ENCODE results near the gene PROSER3. TPM values are rescaled to one million over a fixed set of nuclear protein-coding genes. Genes with fewer than 3 reads are reported as not detected.

Gene PROSER3
- total and polyA plus RNA-seq, 2 experiments from 2014 or later = 21.8 to 28.0 TPM

DNA sequence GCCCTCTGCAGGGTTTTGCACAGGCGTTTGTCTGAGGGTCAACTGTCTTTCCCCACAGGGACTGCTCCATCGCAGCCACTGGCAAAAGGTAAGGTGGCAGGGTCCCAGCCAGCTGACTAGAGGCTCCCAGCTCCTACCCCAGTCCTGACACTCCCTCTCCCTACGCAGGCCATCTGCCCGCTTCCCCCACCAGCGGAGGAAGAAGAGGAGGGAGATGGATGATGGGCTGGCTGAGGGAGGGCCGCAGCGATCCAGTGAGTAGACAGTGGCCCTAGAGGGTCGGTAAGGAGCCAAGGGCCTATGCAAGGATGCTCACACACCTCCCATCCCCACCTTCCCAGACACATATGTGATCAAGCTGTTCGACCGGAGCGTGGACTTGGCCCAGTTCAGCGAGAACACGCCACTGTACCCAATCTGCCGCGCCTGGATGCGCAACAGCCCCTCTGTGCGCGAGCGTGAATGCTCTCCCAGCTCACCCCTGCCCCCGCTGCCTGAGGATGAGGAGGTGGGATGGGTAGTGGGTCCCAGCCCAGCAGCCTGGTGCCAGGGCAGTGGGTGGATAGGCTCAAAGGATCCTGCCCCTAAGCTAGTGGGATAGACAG, 5.1 kb upstream of the PROSER3 start:
- Histone ChIP-seq H3K27me3 (ENCODE audit: insufficient read depth) (peaks cover 28% of the 10 kb centered on the region), H3F3A (replicated peaks; ENCODE audit: low read depth) (0 out of 2 replicates have a peak, but pooled peaks cover 6% of the 10 kb centered on the region), H2AFZ (no peak overlapping the region), H4K20me1 (replicated peaks; ENCODE audit: insufficient read depth) (no peaks in the 10 kb centered on the region), H3K4me1 (ENCODE audit: insufficient read depth) (peaks cover 10% of the 10 kb centered on the region), H3K27ac (ENCODE audit: low read depth) (no peak overlapping the region), H3K79me2 (replicated peaks; ENCODE audit: insufficient read depth) (no peaks in the 10 kb centered on the region), H3K4me3 (no peak overlapping the region), H3K9me2 (ENCODE audit: insufficient read depth) (no peaks in the 10 kb centered on the region), H3K36me3 (ENCODE audit: insufficient read depth) (no peaks in the 10 kb centered on the region), H3K4me2 (no peak overlapping the region)
- no peak overlapping the region for H3K27ac Mint-ChIP-seq
- DNase-seq (ENCODE audit: low spot score) = no peak
- no peak for ATAC-seq
- TF ChIP-seq EZH2phosphoT487 (IDR thresholded peaks at IDR 0.05; ENCODE audit: unreplicated experiment) = no peak
- no peak for TF ChIP-seq NANOG (IDR thresholded peaks at IDR 0.05; ENCODE audit: borderline replicate concordance)
- TF ChIP-seq POLR2AphosphoS5 (IDR thresholded peaks at IDR 0.05; ENCODE audit: low read depth) = no peak
- TF ChIP-seq JUNB (IDR thresholded peaks at IDR 0.05; ENCODE audit: unreplicated experiment) = no peak
- TF ChIP-seq, protein P1, sequence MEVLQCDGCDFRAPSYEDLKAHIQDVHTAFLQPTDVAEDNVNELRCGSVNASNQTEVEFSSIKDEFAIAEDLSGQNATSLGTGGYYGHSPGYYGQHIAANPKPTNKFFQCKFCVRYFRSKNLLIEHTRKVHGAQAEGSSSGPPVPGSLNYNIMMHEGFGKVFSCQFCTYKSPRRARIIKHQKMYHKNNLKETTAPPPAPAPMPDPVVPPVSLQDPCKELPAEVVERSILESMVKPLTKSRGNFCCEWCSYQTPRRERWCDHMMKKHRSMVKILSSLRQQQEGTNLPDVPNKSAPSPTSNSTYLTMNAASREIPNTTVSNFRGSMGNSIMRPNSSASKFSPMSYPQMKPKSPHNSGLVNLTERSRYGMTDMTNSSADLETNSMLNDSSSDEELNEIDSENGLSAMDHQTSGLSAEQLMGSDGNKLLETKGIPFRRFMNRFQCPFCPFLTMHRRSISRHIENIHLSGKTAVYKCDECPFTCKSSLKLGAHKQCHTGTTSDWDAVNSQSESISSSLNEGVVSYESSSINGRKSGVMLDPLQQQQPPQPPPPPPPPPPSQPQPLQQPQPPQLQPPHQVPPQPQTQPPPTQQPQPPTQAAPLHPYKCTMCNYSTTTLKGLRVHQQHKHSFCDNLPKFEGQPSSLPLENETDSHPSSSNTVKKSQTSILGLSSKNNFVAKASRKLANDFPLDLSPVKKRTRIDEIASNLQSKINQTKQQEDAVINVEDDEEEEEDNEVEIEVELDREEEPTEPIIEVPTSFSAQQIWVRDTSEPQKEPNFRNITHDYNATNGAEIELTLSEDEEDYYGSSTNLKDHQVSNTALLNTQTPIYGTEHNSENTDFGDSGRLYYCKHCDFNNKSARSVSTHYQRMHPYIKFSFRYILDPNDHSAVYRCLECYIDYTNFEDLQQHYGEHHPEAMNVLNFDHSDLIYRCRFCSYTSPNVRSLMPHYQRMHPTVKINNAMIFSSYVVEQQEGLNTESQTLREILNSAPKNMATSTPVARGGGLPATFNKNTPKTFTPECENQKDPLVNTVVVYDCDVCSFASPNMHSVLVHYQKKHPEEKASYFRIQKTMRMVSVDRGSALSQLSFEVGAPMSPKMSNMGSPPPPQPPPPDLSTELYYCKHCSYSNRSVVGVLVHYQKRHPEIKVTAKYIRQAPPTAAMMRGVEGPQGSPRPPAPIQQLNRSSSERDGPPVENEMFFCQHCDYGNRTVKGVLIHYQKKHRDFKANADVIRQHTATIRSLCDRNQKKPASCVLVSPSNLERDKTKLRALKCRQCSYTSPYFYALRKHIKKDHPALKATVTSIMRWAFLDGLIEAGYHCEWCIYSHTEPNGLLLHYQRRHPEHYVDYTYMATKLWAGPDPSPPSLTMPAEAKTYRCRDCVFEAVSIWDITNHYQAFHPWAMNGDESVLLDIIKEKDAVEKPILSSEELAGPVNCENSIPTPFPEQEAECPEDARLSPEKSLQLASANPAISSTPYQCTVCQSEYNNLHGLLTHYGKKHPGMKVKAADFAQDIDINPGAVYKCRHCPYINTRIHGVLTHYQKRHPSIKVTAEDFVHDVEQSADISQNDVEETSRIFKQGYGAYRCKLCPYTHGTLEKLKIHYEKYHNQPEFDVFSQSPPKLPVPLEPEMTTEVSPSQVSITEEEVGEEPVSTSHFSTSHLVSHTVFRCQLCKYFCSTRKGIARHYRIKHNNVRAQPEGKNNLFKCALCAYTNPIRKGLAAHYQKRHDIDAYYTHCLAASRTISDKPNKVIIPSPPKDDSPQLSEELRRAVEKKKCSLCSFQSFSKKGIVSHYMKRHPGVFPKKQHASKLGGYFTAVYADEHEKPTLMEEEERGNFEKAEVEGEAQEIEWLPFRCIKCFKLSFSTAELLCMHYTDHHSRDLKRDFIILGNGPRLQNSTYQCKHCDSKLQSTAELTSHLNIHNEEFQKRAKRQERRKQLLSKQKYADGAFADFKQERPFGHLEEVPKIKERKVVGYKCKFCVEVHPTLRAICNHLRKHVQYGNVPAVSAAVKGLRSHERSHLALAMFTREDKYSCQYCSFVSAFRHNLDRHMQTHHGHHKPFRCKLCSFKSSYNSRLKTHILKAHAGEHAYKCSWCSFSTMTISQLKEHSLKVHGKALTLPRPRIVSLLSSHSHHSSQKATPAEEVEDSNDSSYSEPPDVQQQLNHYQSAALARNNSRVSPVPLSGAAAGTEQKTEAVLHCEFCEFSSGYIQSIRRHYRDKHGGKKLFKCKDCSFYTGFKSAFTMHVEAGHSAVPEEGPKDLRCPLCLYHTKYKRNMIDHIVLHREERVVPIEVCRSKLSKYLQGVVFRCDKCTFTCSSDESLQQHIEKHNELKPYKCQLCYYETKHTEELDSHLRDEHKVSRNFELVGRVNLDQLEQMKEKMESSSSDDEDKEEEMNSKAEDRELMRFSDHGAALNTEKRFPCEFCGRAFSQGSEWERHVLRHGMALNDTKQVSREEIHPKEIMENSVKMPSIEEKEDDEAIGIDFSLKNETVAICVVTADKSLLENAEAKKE (CRISPR knock-in tag; IDR thresholded peaks at IDR 0.05) = no peak
- no peak for TF ChIP-seq STAT1 (IDR thresholded peaks at IDR 0.05; ENCODE audit: unreplicated experiment)
- TF ChIP-seq CREB1 (CRISPR knock-in tag; IDR thresholded peaks at IDR 0.05; ENCODE audit: low read depth) = no peak
- TF ChIP-seq, protein P2, sequence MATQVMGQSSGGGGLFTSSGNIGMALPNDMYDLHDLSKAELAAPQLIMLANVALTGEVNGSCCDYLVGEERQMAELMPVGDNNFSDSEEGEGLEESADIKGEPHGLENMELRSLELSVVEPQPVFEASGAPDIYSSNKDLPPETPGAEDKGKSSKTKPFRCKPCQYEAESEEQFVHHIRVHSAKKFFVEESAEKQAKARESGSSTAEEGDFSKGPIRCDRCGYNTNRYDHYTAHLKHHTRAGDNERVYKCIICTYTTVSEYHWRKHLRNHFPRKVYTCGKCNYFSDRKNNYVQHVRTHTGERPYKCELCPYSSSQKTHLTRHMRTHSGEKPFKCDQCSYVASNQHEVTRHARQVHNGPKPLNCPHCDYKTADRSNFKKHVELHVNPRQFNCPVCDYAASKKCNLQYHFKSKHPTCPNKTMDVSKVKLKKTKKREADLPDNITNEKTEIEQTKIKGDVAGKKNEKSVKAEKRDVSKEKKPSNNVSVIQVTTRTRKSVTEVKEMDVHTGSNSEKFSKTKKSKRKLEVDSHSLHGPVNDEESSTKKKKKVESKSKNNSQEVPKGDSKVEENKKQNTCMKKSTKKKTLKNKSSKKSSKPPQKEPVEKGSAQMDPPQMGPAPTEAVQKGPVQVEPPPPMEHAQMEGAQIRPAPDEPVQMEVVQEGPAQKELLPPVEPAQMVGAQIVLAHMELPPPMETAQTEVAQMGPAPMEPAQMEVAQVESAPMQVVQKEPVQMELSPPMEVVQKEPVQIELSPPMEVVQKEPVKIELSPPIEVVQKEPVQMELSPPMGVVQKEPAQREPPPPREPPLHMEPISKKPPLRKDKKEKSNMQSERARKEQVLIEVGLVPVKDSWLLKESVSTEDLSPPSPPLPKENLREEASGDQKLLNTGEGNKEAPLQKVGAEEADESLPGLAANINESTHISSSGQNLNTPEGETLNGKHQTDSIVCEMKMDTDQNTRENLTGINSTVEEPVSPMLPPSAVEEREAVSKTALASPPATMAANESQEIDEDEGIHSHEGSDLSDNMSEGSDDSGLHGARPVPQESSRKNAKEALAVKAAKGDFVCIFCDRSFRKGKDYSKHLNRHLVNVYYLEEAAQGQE (IDR thresholded peaks at IDR 0.05; ENCODE audit: unreplicated experiment) = no peak
- TF ChIP-seq EZH2 (IDR thresholded peaks at IDR 0.05; ENCODE audit: low read depth, unreplicated experiment) = no peak
- no peak for TF ChIP-seq ZNF331 (CRISPR knock-in tag; IDR thresholded peaks at IDR 0.05; ENCODE audit: low read depth)
- TF ChIP-seq ZNF114 (CRISPR knock-in tag; IDR thresholded peaks at IDR 0.05) = no peak
- H3K27me3 Mint-ChIP-seq (ENCODE audit: insufficient read depth, low read depth, poor library complexity) = peaks cover 34% of the 10 kb centered on the region
- no peaks in the 10 kb centered on the region; the same call in 2 of the 3 replicates for H3K9me3 Mint-ChIP-seq
- peaks cover 18% of the 10 kb centered on the region for H3K4me1 Mint-ChIP-seq
- no peaks in the 10 kb centered on the region for H3K36me3 Mint-ChIP-seq (ENCODE audit: low read depth)
- no peak overlapping the region for H3K4me3 Mint-ChIP-seq

Data from GM23338 (cell line).